HG03045 (cell line): ENCODE data around the gene TMEM256.
"Not testable (repeated sequence)": the region's sequence is repeated elsewhere in the genome, so short reads cannot be mapped to it uniquely, and the experiment has no call there.

Experiments
- ATAC-seq: cut with Tn5 transposase; IDR thresholded peaks from one replicate; pipeline ENCODE4 v1.9.1; 2021; ENCODE audit warnings: mild to moderate bottlenecking, moderate library complexity; ENCODE audit not compliant: unreplicated experiment

Gene TMEM256

GRCh38 chr17:7384489-7385081 lies 19.3 kb downstream of the TMEM256 start:
- ATAC-seq = no peak

DNA sequence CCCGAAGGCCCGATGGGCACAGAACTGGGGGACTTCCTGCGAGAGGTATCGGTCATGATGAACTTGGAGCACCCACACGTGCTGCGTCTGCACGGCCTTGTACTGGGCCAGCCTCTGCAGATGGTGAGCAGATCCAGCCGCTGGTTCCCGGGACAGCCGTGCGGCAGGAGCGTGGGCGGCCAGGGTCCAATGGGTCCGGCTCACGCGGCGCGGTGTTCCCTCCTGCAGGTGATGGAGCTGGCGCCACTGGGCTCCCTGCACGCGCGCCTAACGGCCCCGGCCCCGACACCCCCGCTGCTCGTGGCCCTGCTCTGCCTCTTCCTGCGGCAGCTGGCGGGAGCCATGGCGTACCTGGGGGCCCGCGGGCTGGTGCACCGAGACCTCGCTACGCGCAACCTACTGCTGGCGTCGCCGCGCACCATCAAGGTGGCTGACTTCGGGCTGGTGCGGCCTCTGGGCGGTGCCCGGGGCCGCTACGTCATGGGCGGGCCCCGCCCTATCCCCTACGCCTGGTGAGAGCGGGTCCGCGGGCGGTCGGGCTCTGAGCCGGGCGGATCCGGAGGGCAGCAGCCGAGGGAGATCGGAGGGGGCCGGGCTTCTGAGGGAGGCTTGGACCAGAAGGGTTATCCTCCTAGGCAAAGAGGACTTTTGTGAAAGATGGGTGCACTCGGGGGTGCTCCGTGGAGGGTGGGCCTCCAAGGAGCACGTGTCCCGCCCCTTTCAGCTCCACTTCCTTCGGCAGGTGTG lies 20.0 kb downstream of the TMEM256 start:
- ATAC-seq = peak; percentile 63

DNA sequence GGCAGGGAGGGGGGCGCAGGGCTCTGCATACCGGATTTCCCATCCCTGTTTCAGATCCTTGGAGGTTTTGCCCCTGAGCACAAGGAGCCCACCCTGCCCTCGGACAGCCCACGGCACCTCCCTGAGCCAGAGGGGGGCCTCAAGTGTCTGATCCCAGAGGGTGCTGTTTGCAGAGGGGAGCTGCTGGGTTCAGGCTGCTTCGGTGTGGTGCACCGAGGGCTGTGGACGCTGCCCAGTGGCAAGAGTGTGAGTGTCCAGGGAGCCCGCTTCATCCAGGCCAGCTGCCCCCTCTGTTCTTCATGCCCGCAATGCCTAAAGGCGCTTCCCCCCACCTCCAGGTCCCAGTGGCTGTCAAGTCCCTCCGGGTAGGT lies 20.5 kb downstream of the TMEM256 start:
- no peak for ATAC-seq

- ATAC-seq = no peak
Observed at GRCh38 chr17:7382901-7383300, 21.0 kb downstream of the TMEM256 start.

DNA sequence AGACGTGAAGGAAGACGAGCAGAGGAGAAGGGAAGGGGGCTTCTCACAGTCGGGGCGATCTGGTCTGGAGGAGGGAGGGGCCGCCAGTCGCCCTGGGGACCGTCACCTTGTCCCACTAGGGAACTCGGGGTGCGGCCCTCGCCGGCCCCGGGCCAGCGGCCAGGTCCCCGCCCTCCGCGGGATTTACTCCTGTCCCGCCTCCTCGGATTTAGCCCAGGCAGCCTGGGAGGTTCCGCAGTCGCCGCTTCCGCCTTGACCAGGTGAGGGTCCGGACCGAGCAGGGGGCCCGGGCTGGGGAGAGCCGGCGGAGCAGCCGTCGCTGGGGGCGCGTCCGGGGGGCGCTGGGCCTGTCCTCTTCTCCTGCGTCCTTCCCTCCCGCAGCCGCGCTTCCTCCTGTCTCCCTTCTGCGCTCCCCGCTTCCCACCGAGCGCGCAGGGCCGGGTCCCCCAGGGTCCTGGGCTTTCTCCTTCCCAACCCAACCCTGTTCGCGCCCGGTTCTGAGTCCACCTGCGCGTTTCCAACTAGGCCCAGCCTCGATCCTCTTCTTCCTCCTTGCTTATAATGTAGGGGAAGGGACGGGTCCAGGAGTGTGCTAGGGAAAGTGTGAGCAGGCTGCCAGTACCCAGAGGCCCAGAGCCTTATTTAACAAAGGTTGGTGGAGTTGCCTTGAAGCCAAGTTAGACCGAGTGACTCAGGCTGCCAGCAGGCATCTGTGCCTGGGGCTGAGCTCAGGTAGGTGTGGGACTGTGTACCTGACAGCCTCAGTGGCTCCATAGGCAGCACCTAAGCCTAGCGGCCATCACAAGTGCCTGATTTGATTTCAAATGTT lies 22.8 kb downstream of the TMEM256 start, which contains the start of gene TNK1:
Gene TNK1, plus strand, starts transcription at position 235 of the 829 bp plus-strand sequence. CDS start 1,838 bp downstream, outside the sequence.
- ATAC-seq = no peak

DNA sequence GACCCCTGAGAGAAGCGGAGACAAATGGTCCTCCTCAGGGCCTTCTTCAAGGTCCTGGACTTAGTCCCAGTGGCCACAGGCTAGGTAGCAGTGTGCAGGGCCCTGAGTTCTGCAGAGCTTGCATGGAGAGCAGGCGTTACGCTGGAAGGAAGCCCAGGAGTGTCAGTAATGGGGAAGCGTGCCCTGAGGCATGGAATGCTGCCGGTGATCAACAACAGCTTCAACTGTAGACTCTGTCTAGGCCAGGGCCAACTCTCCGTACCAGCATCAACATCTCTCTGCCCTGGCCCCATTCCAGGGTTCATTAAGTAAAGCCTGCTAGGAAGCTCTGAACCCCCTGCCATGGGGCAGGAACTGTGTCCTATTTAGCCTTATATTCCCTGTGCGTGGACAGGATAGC lies 23.6 kb downstream of the TMEM256 start:
- no peak for ATAC-seq

DNA sequence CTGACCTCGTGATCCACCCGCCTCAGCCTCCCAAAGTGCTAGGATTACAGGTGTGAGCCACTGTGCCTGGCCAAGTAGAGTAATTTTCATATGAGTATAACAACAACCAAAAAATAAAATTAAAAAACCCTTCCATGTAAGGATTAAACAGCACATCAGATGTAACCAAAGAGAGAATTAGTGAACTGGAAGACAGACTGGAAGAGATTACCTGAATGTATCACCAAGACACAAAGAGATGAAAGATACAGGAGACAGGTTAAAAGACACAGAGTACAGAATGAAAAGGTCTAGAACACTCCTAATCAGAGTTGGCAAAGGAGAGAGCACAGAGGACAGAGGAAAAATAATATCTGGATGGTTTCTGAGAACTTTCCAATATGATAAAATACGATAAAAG lies 24.8 kb downstream of the TMEM256 start:
- ATAC-seq = no peak

- no peak for ATAC-seq
Observed at GRCh38 chr17:7374353-7374752, 29.5 kb downstream of the TMEM256 start.

DNA sequence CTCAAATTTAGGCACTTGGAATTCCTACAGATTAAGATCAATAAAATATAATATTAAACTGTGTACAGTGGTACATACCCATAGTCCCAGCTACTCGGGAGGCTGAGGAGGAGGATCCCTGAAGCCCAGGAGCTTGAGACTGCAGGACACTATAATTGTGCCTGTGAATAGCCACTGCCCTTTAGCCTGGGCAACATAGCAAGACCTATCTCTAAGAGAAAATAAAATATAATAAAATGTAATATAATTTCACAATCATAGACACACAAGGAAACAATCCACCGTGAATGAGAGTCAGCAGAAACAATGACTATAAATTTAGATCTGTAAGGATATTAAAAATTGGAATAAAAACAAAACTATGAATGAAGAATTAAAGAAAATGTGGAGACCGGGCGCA lies 33.0 kb downstream of the TMEM256 start:
- no peak for ATAC-seq

GRCh38 chr17:7369825-7370224 lies 34.1 kb downstream of the TMEM256 start:
- no peak for ATAC-seq

DNA sequence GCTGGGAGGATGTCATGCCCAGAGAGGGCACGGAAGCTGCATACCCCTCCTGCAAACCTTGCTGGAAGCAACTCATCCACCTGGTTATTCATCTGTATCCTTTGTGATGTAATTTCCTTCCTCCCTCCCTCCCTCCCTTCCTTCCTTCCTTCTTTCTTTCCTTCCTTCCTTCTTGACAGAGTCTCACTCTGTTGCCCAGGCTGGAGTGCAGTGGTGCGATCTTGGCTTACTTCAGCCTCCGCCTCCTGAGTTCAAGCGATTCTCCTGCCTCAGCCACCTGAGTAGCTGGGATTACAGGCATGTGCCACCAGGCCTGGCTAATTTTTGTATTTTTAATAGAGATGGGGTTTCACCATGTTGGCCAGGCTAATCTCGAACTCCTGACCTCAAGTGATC lies 35.3 kb downstream of the TMEM256 start:
- not testable (repeated sequence) for ATAC-seq

- no peak for ATAC-seq
Observed at GRCh38 chr17:7367918-7368598, 35.8 kb downstream of the TMEM256 start.

- ATAC-seq = no peak
Observed at GRCh38 chr17:7367083-7367482, 36.8 kb downstream of the TMEM256 start.

DNA sequence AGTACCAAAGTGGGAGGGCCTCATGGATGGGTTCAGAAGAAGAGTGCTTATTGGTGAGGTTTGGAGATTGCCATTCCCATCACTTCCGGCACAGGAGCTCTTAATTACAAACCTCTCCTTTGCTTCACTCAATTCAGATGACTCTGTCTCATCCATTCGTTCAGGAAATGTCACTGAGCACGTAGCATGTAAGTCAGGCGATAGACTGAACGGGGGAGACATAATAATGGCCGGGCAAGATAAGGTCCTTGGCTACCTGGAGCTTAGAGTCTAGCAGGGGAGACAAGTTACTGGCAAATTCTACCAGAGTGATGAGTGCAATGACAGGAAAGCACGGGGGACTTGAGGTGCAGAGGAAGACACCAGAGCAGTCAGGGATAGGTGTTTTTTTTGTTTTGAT lies 37.9 kb downstream of the TMEM256 start:
- ATAC-seq = not testable (repeated sequence)

DNA sequence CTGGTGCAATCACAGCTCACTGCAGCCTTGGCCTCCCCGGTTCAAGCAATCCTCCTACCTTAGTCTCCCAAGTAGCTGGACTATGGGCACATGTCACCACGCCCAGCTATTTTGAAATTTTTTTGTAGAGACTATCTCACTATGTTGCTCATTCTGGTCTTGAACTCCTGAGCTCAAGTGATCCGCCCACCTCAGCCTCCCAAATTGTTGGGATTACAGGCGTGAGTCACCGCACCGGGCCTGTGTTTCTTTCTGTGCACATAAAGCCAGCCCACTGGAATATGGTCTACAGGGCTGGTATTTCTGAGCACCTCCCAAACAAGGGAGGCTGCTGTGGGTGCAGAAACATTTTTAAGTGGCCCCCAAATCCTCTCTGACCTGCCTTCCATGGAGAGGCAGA lies 40.6 kb downstream of the TMEM256 start:
- no peak for ATAC-seq

DNA sequence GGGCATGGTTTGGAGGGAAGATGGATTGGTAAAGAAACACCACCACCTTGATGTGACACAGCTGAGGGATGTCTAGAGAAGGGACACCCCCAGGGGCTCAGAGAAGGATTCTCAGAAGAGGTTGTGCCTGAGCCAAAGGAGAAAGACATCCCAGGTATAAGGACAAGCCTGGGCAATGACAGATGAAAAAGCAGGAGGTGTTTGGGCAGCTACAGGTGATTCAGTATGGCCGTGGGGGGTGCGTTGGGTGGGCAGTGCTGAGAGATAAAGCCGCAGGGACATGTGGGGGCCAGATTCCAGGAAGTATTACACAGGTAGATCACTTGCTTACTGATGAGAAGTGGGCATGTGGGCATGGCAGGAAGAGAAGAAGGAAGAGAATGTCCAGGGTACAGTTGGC lies 42.0 kb downstream of the TMEM256 start:
- ATAC-seq = no peak

DNA sequence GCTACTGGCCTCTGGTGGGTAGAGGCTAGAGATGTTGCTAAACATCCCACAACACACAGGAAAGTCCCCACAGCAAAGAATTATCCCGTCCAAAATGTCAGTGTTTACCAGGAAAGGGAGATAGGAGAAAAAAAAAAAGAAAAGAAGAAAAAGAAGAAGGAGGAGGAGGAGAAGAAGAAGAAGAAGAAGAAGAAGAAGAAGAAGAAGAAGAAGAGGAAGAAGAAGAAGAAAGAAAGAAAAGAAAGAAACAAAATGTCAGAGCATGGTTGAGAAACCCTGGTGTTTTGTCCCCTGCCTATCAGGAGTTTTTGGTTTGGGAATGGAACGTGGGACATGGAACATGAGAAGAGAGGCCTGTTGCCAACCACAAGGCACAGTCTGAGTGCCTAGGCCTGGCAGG lies 46.5 kb downstream of the TMEM256 start:
- ATAC-seq = no peak

DNA sequence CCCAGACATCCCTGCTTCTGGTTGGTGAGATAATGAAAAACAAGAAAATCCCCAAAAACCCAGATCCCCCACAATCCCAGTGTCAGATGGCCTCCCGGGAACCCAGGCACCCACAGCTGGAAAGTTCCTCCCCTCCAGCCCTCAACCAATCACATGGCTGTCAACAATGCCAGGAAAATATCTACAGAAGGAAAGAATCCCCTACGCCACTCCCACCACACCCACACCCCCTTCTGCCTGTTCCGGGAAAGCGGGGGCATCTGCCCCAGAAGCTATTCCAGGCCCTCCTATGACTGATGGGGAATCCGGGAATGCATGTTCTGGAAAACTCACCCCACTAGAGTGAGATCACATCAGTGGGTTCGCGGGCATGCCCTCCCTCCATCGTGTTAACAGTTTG lies 47.1 kb downstream of the TMEM256 start:
- ATAC-seq = no peak

GRCh38 chr17:7356072-7356549 lies 47.8 kb downstream of the TMEM256 start:
- ATAC-seq = no peak

DNA sequence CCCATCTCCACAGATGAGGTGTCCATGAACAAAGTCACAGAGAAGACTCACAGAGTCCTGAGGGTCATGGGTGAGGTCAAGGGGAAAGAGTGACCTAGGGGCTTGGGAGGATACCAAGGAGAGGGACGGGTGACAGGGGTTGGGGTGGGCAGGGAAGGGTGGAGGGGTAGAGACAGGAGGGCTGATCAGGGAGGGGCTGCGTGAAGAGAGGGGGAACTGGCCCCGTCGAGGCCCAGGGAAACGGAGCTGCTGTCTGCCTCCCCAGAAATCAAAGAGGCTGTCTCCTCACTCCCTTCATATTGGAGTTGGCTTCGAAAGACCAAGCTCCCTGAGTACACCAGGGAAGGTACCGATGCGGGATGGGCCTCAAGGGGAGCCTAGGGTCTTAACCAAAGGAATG lies 48.3 kb downstream of the TMEM256 start:
- no peak for ATAC-seq

DNA sequence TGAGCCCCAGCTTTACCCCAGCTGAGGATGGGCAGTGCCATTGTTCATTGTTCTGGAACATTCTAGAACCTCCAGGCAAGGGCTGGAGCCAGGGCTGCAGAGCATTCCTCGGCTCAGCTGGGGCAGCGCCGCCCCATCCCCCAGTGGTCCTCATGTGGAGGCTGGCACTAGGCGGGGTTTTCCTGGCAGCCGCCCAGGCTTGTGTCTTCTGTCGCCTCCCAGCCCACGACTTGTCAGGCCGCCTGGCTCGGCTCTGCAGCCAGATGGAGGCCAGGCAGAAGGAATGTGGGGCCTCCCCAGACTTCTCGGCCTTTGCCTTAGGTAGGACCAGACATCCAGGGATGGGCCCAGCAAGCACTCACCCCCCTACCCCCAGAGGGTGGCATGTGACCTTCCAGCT lies 48.8 kb downstream of the TMEM256 start, which contains the start of gene TMEM95:
Gene TMEM95, plus strand, starts transcription at position 104 of the 400 bp plus-strand sequence. Its CDS starts 49 bp downstream, at position 153.
- ATAC-seq = no peak
